GM12878 (cell line): ENCODE results near the gene TMEM132C. TPM values are rescaled to one million over a fixed set of nuclear protein-coding genes. Genes with fewer than 3 reads are reported as not detected.

Experiments used
- ATAC-seq: fragments of 200-7000 bp; cut with Tn5 transposase; 3 replicates; pipeline ENCODE4 v1.9.1; 2020; ENCODE audit warnings: mild to moderate bottlenecking, moderate library complexity
- BruUV-seq: library from RNA; stranded (reverse); fragments of 400-500 nt; replicated peaks from 2 replicates; lab custom pipeline; 2021; lab: Mats Ljungman, UMichigan
- CTCF ChIA-PET: fragments of 300-600 bp; sonication (Branson Sonifier 250); formaldehyde crosslinking; extraction: SDS; loops from one replicate; lab custom pipeline; 2021; ENCODE audit warnings: inconsistent platforms; lab: Yijun Ruan, JAX
- POLR2A ChIA-PET: fragments of 350-600 bp; formaldehyde crosslinking; extraction: SDS; loops from one replicate; lab custom pipeline; 2021; ENCODE audit warnings: inconsistent platforms; lab: Charles Lee
- RAD21 ChIA-PET: fragments of 300-600 bp; sonication (Branson Sonifier 250); formaldehyde crosslinking; loops from one replicate; lab custom pipeline; 2023; ENCODE audit warnings: antibody characterized with exemption; ENCODE audit not compliant: unreplicated experiment; lab: Charles Lee
- SMC1A ChIA-PET: fragments of 300-600 bp; sonication (Branson Sonifier 250); formaldehyde crosslinking; loops from one replicate; lab custom pipeline; 2023; ENCODE audit not compliant: unreplicated experiment, uncharacterized antibody; lab: Charles Lee
- DNase-seq: peaks from one replicate; pipeline ENCODE4 v3.0.0-alpha.2; 2011; ENCODE audit warnings: low read depth, low spot score
- FAIRE-seq: peaks from 3 replicates; lab custom pipeline; 2011; peaks lifted over from hg19 to GRCh38; lab: Jason Lieb, UNC
- H2AFZ ChIP-seq: 2 replicates; pipeline ENCODE4 v1.6.0; 2011; ENCODE audit warnings: low read depth, low read length, control low read depth; ENCODE audit not compliant: control insufficient read depth
- H3K27ac ChIP-seq: 2 replicates; pipeline ENCODE4 v1.5.1; 2011; ENCODE audit warnings: control low read depth; ENCODE audit not compliant: control insufficient read depth, insufficient read depth
- H3K27me3 ChIP-seq, 2 experiments: replicated peaks in 1 of 2; 2 replicates each; pipeline versions ENCODE4 v1.6.0 to v1.6.1; 2011; ENCODE audit warnings: low read length in 1 of 2; ENCODE audit not compliant: control insufficient read depth in 2 of 2, insufficient read depth in 2 of 2
- H3K36me3 ChIP-seq, 2 experiments: 2 replicates each; pipeline ENCODE4 v1.5.1; 2011; ENCODE audit warnings: low read length in 1 of 2; ENCODE audit not compliant: control insufficient read depth in 2 of 2, insufficient read depth in 2 of 2
- H3K4me1 ChIP-seq: 2 replicates; pipeline ENCODE4 v1.6.1; 2011; ENCODE audit warnings: mild to moderate bottlenecking, low read length, moderate library complexity, mixed read lengths; ENCODE audit not compliant: control insufficient read depth, insufficient read depth
- H3K4me2 ChIP-seq: 2 replicates; pipeline ENCODE4 v1.6.0; 2011; ENCODE audit warnings: control low read depth; ENCODE audit not compliant: control insufficient read depth, insufficient read depth
- H3K4me3 ChIP-seq: fragments of 200-600 bp; sonication (generic); 2 replicates; pipeline ENCODE4 v1.5.1; 2016
- H3K79me2 ChIP-seq: 2 replicates; pipeline ENCODE4 v1.6.0; 2011; ENCODE audit warnings: low read length; ENCODE audit not compliant: control insufficient read depth, insufficient read depth
- H3K9ac ChIP-seq: 2 replicates; pipeline ENCODE4 v1.8.0; 2011; ENCODE audit warnings: low read length, control low read depth, mixed read lengths; ENCODE audit not compliant: control insufficient read depth, insufficient read depth
- H3K9me3 ChIP-seq: replicated peaks from 3 replicates; pipeline ENCODE4 v1.5.1; 2011; ENCODE audit warnings: mild to moderate bottlenecking, low read length; ENCODE audit not compliant: control insufficient read depth, insufficient read depth
- H4K20me1 ChIP-seq: 2 replicates; pipeline ENCODE4 v1.6.0; 2011; ENCODE audit not compliant: control insufficient read depth, insufficient read depth
- CBX5 ChIP-seq: sonication (generic); IDR thresholded peaks from 2 replicates; pipeline ENCODE4 v1.6.1; 2016; ENCODE audit warnings: low read depth, moderate library complexity, mild to moderate bottlenecking, inconsistent platforms
- CHD1 ChIP-seq: IDR thresholded peaks from 2 replicates; pipeline ENCODE4 v1.6.1; 2012; ENCODE audit warnings: low read depth, low read length, improper control_type of control experiment
- CREB1 ChIP-seq: IDR thresholded peaks from 2 replicates; pipeline ENCODE4 v1.6.1; 2012; ENCODE audit warnings: low read depth, mild to moderate bottlenecking, inconsistent platforms
- FOXK2 ChIP-seq: fragments of 450-650 bp; IDR thresholded peaks from 2 replicates; pipeline ENCODE4 v1.6.1; 2017; ENCODE audit warnings: mild to moderate bottlenecking, moderate library complexity
- HDAC2 ChIP-seq: fragments of 200-600 bp; sonication (generic); IDR thresholded peaks from 2 replicates; pipeline ENCODE4 v1.6.1; 2017
- JUND ChIP-seq: IDR thresholded peaks from 2 replicates; pipeline ENCODE4 v1.6.1; 2012; ENCODE audit warnings: low read depth, mild to moderate bottlenecking, low read length, improper control_type of control experiment, moderate library complexity
- KDM1A ChIP-seq: fragments of 200-600 bp; sonication (generic); IDR thresholded peaks from 2 replicates; pipeline ENCODE4 v1.6.1; 2016; ENCODE audit warnings: borderline replicate concordance
- NFYA ChIP-seq: IDR thresholded peaks from 2 replicates; pipeline ENCODE4 v1.6.1; 2011; ENCODE audit warnings: low read depth, mild to moderate bottlenecking, low read length, improper control_type of control experiment, borderline replicate concordance
- POLR2AphosphoS2 ChIP-seq: IDR thresholded peaks from 2 replicates; pipeline ENCODE4 v1.6.1; 2011; ENCODE audit warnings: low read depth, mild to moderate bottlenecking, low read length, improper control_type of control experiment, moderate library complexity
- RB1 ChIP-seq: fragments of 450-650 bp; formaldehyde crosslinking; IDR thresholded peaks from 2 replicates; pipeline ENCODE4 v1.6.1; 2017; ENCODE audit warnings: mild to moderate bottlenecking, borderline replicate concordance
- TBL1XR1 ChIP-seq: IDR thresholded peaks from 2 replicates; pipeline ENCODE4 v1.6.1; 2012; ENCODE audit warnings: low read depth, low read length, improper control_type of control experiment
- TCF12 ChIP-seq: IDR thresholded peaks from 2 replicates; pipeline ENCODE4 v1.6.1; 2011; ENCODE audit warnings: low read depth, mild to moderate bottlenecking, low read length
- ZSCAN29 ChIP-seq: fragments of 450-650 bp; IDR thresholded peaks from 2 replicates; pipeline ENCODE4 v1.6.1; 2017; ENCODE audit warnings: mild to moderate bottlenecking, moderate library complexity
- WGBS: methylation state at CpG from one replicate; pipeline ENCODE4 v1.1.6; 2016; ENCODE audit warnings: low lambda C conversion rate; ENCODE audit not compliant: insufficient replicate concordance, insufficient coverage; ENCODE audit errors: missing lambda C conversion rate; 5-methylcytosine and 5-hydroxymethylcytosine counted together
- in situ Hi-C: fragments of 300-500 bp; cut with MboI; formaldehyde crosslinking; loops from 9 replicates; pipeline ENCODE4 v1.14.3; 2018; ENCODE audit warnings: mixed read lengths
- intact Hi-C: fragments of 100-400 bp; cut with micrococcal nuclease; formaldehyde crosslinking; loops from one replicate; pipeline ENCODE4 v1.14.2; 2022; ENCODE audit not compliant: unreplicated experiment
- polyA plus RNA-seq, 11 experiments: library from polyadenylated mRNA; depleted of rRNA in 4 of 11; unstranded in 6 of 11; stranded (reverse) in 5 of 11; fragments of >200 nt; fragmentation: Nextera tagmentation in 4 of 11; fragmentation: Illumina TruSeq in 1 of 11; extraction: Ambion mirVana in 4 of 11; extraction: Trizol in 1 of 11; gene quantifications; 1 replicate in 1 of 11; 2 replicates in 10 of 11; pipeline versions ENCODE4 v1.2.1 to v1.2.3, GENCODE V29; 2011 to 2016; ENCODE audit warnings: inconsistent platforms in 2 of 11, missing spikeins in 2 of 11, low read depth in 1 of 11
- total RNA-seq, 4 experiments: library from RNA; depleted of rRNA in 3 of 4; stranded (reverse); fragments of >200 nt in 3 of 4; fragmentation: Illumina TruSeq in 1 of 4; extraction: Trizol in 1 of 4; gene quantifications; 2 replicates each; pipeline versions ENCODE4 v1.2.1 to v1.2.3, GENCODE V29; 2013 to 2021
- TF ChIP-seq, protein P1 (sequence below): IDR thresholded peaks from 2 replicates; pipeline ENCODE4 v1.6.1; 2012; ENCODE audit warnings: improper control_type of control experiment, low read depth, low read length; ENCODE audit not compliant: insufficient replicate concordance
- TF ChIP-seq, protein P2 (sequence below): fragments of 450-650 bp; formaldehyde crosslinking; IDR thresholded peaks from 2 replicates; pipeline ENCODE4 v1.4.0; 2020; ENCODE audit warnings: mild to moderate bottlenecking, moderate library complexity
- TF ChIP-seq, protein P3 (sequence below): fragments of 450-650 bp; IDR thresholded peaks from 2 replicates; pipeline ENCODE4 v1.6.1; 2017; ENCODE audit warnings: mild to moderate bottlenecking

The TMEM132C gene
- total and polyA plus RNA-seq, 10 of the 15 experiments (the other 5 are each of a cell fraction or from before 2014, with no cell fraction given) = not detected

DNA sequence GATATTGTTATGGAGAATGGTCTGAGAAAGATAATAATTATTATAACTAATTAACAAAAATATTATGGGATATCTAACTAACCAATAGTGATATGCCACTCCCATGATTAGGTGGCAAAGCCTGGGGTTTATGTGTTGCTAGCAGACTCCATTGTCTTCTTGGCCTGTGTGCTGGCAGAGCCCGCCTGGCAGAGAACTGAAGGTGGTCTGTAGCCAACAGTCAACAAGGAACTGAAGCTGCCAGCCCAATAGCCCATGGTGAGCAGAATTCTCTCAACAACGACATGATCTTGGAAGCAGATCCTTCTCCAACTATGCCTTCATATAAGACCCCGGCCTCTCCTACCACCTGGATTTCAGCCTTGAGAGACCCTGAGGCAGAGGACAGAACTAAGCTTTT is 298.0 kb downstream of the TMEM132C start:
- TF ChIP-seq TCF12 (no peak), FOXK2 (no peak), JUND (no peak), CBX5 (no peak), POLR2AphosphoS2 (no peak), TBL1XR1 (no peak), HDAC2 (no peak), ZSCAN29 (no peak), RB1 (no peak), CREB1 (no peak), KDM1A (no peak), NFYA (no peak), CHD1 (no peak)
- TF ChIP-seq, protein P1, sequence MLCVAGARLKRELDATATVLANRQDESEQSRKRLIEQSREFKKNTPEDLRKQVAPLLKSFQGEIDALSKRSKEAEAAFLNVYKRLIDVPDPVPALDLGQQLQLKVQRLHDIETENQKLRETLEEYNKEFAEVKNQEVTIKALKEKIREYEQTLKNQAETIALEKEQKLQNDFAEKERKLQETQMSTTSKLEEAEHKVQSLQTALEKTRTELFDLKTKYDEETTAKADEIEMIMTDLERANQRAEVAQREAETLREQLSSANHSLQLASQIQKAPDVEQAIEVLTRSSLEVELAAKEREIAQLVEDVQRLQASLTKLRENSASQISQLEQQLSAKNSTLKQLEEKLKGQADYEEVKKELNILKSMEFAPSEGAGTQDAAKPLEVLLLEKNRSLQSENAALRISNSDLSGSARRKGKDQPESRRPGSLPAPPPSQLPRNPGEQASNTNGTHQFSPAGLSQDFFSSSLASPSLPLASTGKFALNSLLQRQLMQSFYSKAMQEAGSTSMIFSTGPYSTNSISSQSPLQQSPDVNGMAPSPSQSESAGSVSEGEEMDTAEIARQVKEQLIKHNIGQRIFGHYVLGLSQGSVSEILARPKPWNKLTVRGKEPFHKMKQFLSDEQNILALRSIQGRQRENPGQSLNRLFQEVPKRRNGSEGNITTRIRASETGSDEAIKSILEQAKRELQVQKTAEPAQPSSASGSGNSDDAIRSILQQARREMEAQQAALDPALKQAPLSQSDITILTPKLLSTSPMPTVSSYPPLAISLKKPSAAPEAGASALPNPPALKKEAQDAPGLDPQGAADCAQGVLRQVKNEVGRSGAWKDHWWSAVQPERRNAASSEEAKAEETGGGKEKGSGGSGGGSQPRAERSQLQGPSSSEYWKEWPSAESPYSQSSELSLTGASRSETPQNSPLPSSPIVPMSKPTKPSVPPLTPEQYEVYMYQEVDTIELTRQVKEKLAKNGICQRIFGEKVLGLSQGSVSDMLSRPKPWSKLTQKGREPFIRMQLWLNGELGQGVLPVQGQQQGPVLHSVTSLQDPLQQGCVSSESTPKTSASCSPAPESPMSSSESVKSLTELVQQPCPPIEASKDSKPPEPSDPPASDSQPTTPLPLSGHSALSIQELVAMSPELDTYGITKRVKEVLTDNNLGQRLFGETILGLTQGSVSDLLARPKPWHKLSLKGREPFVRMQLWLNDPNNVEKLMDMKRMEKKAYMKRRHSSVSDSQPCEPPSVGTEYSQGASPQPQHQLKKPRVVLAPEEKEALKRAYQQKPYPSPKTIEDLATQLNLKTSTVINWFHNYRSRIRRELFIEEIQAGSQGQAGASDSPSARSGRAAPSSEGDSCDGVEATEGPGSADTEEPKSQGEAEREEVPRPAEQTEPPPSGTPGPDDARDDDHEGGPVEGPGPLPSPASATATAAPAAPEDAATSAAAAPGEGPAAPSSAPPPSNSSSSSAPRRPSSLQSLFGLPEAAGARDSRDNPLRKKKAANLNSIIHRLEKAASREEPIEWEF = no peak
- TF ChIP-seq, protein P2, sequence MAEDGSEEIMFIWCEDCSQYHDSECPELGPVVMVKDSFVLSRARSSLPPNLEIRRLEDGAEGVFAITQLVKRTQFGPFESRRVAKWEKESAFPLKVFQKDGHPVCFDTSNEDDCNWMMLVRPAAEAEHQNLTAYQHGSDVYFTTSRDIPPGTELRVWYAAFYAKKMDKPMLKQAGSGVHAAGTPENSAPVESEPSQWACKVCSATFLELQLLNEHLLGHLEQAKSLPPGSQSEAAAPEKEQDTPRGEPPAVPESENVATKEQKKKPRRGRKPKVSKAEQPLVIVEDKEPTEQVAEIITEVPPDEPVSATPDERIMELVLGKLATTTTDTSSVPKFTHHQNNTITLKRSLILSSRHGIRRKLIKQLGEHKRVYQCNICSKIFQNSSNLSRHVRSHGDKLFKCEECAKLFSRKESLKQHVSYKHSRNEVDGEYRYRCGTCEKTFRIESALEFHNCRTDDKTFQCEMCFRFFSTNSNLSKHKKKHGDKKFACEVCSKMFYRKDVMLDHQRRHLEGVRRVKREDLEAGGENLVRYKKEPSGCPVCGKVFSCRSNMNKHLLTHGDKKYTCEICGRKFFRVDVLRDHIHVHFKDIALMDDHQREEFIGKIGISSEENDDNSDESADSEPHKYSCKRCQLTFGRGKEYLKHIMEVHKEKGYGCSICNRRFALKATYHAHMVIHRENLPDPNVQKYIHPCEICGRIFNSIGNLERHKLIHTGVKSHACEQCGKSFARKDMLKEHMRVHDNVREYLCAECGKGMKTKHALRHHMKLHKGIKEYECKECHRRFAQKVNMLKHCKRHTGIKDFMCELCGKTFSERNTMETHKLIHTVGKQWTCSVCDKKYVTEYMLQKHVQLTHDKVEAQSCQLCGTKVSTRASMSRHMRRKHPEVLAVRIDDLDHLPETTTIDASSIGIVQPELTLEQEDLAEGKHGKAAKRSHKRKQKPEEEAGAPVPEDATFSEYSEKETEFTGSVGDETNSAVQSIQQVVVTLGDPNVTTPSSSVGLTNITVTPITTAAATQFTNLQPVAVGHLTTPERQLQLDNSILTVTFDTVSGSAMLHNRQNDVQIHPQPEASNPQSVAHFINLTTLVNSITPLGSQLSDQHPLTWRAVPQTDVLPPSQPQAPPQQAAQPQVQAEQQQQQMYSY (CRISPR knock-in tag) = no peak
- TF ChIP-seq, protein P3, sequence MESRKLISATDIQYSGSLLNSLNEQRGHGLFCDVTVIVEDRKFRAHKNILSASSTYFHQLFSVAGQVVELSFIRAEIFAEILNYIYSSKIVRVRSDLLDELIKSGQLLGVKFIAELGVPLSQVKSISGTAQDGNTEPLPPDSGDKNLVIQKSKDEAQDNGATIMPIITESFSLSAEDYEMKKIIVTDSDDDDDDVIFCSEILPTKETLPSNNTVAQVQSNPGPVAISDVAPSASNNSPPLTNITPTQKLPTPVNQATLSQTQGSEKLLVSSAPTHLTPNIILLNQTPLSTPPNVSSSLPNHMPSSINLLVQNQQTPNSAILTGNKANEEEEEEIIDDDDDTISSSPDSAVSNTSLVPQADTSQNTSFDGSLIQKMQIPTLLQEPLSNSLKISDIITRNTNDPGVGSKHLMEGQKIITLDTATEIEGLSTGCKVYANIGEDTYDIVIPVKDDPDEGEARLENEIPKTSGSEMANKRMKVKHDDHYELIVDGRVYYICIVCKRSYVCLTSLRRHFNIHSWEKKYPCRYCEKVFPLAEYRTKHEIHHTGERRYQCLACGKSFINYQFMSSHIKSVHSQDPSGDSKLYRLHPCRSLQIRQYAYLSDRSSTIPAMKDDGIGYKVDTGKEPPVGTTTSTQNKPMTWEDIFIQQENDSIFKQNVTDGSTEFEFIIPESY = no peak
- TF ChIP-seq, all 136 proteins: peak for 0
- Histone ChIP-seq H3K4me2 (no peak overlapping the region), H3K27me3 (no peaks in the 10 kb centered on the region), H2AFZ (no peak overlapping the region), H3K4me3 (no peak overlapping the region), H3K9ac (no peak overlapping the region), H3K9me3 (no peaks in the 10 kb centered on the region), H4K20me1 (no peaks in the 10 kb centered on the region), H3K79me2 (no peaks in the 10 kb centered on the region), H3K36me3 (no peaks in the 10 kb centered on the region), H3K4me1 (no peaks in the 10 kb centered on the region; the same call in 1 of the 2 replicates), H3K27ac (no peak overlapping the region)
- intact Hi-C loops = no loop called here
- FAIRE-seq (no peak), ATAC-seq (no peak), DNase-seq (no peak)
- in situ Hi-C loops = no loop called here
- ChIA-PET POLR2A (no interaction called here), RAD21 (no interaction called here), SMC1A (no interaction called here), CTCF (no interaction called here)
- WGBS = 27% methylated on average over 3 of the region's 3 CpGs
- BruUV-seq = no TSS peak
